ENCODE data around the gene MUC6.
A peak's percentile ranks its signal among the peaks of the same experiment; 100 is the strongest.

Gene MUC6

DNA sequence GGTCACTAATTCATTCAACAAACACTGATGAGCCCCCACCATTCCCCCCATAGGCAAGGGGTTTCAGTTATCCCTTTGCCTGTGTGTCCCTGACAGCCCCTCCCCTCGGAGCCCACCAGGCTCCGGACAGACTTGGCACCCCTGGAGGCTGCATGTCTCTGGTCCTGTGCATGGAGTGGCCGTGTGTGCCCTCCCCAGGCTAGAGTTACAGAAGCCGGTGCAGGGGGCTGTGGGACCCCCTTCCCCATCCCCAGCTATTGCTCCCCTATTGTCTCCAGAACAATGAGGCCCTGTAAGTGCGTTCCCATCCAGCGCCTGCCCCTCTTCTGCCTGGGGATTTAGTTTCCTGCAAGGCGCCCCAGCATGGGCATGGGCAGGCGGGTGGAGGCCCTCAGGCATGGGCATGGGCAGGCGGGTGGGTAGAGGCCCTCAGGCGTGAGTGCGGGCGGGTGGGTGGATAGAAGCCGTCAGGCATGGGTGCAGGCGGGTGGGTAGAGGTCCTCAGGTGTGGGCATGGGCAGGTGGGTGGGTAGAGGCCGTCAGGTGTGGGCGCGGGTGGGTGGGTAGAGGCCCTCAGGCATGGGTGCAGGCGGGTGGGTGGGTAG, 39.6 kb upstream of the MUC6 start:
- Mint-ChIP-seq H3K27me3 (no peaks in the 10 kb centered on the region), H3K4me1 (no peaks in the 10 kb centered on the region), H3K27ac (no peak overlapping the region), H3K36me3 (no peaks in the 10 kb centered on the region), H3K4me3 (no peak overlapping the region), H3K9me3 (no peaks in the 10 kb centered on the region)
- DNase-seq: no peak
- CTCF ChIA-PET: no interaction called here

DNA sequence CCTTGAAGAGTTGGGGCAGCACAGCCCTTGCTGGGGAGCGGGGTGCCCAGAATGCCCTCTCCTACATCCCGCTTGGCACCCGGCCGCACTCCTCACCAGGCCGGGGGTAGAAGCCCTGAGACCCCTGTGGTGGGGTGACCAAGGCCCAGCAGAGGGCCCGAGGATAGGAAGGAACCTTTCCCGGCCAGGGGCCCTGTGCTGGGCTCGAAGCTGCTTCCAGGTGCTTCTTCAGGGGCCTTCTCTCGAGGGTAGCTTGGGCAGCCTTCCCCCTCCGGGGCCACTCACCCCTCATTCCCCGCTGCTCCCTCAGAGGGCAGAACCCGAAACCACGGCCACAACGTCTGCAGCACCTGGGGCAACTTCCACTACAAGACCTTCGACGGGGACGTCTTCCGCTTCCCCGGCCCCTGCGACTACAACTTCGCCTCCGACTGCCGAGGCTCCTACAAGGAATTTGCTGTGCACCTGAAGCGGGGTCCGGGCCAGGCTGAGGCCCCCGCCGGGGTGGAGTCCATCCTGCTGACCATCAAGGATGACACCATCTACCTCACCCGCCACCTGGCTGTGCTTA, 38.9 kb upstream of the MUC6 start:
- Mint-ChIP-seq H3K27me3 (no peaks in the 10 kb centered on the region), H3K4me1 (no peaks in the 10 kb centered on the region), H3K4me3 (no peak overlapping the region), H3K9me3 (no peaks in the 10 kb centered on the region), H3K36me3 (no peaks in the 10 kb centered on the region), H3K27ac (no peak overlapping the region)
- CTCF ChIA-PET: no interaction called here
- DNase-seq: peak; percentile 14

DNA sequence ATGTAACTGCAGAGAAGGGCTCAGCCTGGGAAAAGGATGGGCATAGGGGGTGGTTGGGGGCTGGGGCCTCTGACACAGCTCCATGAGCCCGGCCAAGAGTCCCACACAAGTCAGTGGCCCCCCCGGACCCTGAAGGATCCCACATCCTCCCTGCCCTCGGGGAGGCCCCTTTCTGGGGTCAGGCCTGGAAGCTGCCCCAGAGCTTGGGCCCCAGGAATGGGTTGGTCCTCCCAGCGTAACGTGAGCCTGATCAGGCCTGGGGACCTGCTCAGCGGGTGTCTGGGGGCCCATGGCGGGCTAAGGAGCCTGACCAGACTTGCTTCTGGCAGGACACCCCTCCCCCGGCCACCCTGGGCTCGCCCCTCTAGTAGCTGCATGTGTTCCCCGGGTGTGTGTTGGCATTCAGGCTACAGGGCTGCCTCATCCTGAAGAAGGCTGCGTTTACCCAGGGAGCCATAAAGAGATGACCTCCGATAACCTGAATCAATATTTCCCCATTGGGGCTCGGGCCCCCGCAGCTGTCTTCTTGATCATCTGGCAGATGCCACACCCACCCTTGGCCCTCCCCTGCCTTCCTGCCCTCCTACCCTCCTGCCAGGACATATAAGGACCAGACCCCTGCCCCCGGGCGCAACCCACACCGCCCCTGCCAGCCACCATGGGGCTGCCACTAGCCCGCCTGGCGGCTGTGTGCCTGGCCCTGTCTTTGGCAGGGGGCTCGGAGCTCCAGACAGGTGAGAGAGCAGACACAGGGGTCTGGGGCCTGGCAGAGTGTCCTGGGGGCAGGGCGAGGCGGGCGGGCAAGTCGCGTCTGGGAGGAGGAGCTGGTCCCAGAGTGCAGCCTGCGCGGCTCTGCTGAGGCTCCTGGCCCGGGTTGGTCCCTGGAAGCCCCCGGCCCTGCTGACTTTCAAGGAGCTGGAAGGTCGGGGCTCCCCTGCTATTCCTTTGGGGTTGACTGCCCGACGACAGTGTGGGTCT, 38.0 kb upstream of the MUC6 start, which contains the start of gene MUC2:
TSS of gene MUC2 (plus strand) at position 631 of the 978 bp plus-strand sequence.
- H3K27ac Mint-ChIP-seq: no peak within 1 kb of the TSS
- H3K4me1 Mint-ChIP-seq: no peaks in the 10 kb centered on the region
- H3K9me3 Mint-ChIP-seq: no peaks in the 10 kb centered on the region
- no peaks in the 10 kb centered on the region for H3K27me3 Mint-ChIP-seq
- no peak within 1 kb of the TSS for H3K4me3 Mint-ChIP-seq
- peak; percentile 9 for DNase-seq
- CTCF ChIA-PET: no interaction called here
- H3K36me3 Mint-ChIP-seq: no peaks in the 10 kb centered on the region

DNA sequence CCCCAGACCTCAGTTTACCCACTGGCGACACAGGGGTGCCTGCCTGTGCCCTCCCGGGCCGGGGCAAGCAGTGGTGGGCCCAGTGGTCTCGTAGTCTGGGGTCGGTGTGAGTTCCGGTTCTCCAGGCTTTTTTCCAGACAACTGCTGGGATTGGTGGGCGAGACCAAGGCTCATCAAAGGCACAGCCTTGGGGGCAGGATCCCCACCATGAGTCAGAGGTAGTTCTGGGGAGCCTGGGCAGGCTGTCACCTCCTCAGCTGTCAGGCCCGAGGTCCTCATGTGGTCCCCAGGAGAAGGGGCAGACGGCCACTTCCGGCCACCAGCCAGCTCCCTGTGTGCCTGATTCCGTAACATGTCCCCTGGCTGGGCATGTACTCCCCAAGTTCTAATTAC, 37.3 kb upstream of the MUC6 start:
- H3K4me1 Mint-ChIP-seq: no peaks in the 10 kb centered on the region
- no peak overlapping the region for H3K4me3 Mint-ChIP-seq
- H3K36me3 Mint-ChIP-seq: no peaks in the 10 kb centered on the region
- CTCF ChIA-PET: no interaction called here
- DNase-seq: no peak
- H3K9me3 Mint-ChIP-seq: no peaks in the 10 kb centered on the region
- H3K27me3 Mint-ChIP-seq: no peaks in the 10 kb centered on the region
- no peak overlapping the region for H3K27ac Mint-ChIP-seq

DNA sequence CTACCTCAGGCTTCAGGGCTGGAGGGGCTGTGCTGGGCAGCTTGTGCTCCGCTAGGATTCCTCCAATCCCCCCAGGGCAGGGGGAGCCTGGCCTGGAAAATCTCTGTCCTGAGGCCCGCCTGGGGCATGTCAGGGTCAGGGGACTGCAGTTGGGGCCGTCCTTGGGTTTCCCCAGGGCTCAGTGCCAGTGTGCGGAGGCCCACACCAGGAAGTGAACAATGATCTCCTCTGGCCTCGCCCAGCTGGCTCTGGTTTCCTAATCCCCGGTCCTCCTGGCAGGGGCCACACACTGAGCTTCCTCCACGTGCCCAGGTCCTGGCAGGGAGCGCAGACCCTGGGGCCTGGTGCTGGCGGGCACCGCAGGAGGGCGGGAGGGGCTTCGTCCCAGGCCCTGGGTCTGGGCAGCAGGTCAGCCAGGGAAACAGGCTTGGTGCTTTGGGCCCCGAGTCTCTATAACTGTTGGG, 36.8 kb upstream of the MUC6 start:
- Mint-ChIP-seq H3K4me3 (no peak overlapping the region), H3K36me3 (no peaks in the 10 kb centered on the region), H3K27ac (no peak overlapping the region), H3K4me1 (no peaks in the 10 kb centered on the region), H3K9me3 (no peaks in the 10 kb centered on the region), H3K27me3 (no peaks in the 10 kb centered on the region)
- peak; percentile 11 for DNase-seq
- CTCF ChIA-PET: no interaction called here

DNA sequence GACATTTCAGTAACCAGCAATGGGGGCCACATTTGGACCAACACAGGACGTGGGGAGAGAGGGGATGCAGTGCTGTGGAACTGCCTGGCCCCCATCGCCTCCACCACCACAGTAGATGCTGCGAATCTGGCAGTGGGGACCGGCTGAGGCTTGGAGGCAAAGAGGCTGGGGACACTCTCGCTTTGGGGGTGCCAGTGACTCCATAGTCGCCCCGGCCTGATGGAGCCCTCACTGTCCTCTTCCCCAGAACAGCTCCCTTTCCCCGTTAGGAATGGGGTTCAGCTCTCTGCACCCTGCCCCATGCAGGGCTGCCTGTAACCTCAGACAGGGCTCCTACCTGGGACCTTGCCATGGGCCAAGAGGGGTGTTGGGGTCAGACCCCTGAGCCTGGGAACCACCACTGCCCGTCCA, 36.3 kb upstream of the MUC6 start:
- Mint-ChIP-seq H3K4me3 (no peak overlapping the region), H3K9me3 (no peaks in the 10 kb centered on the region), H3K27ac (no peak overlapping the region), H3K27me3 (no peaks in the 10 kb centered on the region), H3K36me3 (no peaks in the 10 kb centered on the region), H3K4me1 (no peaks in the 10 kb centered on the region)
- CTCF ChIA-PET: no interaction called here
- no peak for DNase-seq

DNA sequence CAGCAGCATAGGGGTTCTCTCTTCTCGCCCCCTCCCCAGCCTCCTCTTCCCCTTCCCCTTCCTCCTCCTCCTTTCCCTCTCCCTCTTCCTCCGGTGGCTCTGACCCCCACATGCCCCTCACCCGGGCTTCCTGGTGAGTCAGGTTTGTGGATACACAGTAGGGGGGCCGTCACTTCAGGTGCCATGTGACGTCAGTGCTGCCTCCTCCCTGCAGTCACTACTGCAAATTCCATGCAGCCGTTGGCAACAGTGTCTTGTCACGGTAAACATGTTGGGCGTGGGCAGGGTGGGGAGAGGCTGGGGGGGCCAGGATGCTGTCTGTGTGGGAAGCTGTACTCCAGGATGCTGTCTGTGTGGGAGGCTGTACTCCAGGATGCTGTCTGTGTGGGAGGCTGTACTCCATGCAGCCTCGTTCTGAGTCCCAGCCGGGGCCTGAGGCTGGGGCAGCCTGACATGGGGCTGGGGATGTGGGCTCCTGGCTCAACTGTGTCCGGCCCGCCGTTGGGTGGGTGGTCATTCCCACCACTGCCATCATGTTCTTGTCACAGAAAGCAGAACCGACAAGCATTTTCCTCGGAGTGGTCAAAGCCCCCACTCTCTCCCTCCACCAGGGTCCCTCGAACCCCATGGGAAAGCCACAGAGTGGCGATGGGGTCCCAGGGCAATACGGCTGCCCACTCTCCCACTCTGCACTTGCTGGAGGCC, 35.8 kb upstream of the MUC6 start:
- Mint-ChIP-seq H3K27ac (no peak overlapping the region), H3K36me3 (no peaks in the 10 kb centered on the region), H3K4me3 (no peak overlapping the region), H3K4me1 (no peaks in the 10 kb centered on the region), H3K9me3 (no peaks in the 10 kb centered on the region), H3K27me3 (no peaks in the 10 kb centered on the region)
- CTCF ChIA-PET: no interaction called here
- no peak for DNase-seq

DNA sequence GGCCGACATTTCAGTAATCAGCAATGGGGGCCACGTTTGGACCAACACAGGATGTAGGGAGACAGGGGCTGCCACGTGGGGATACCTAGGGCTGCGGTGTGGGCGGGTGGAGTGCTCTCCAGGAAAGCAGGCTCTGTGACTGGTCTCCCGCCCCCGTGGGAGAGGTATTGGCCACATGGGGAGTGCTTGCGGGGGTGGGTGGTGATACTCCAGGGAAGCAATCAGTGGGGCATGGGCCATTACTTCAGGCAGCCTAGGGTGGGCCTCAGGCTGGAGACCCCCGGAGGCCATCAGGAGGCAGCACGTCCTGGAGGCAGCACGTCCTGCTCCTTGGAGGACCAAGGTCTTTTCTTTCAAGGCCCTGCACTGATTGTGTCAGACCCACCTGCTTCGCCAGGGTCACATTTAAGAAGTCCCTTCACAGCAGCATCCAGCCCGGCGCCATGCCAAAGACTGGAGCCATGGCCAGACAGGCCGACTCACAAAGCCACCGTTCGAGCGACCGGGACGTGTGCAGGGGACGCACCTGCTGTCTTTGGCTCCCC, 35.1 kb upstream of the MUC6 start:
- H3K9me3 Mint-ChIP-seq: no peaks in the 10 kb centered on the region
- no peaks in the 10 kb centered on the region for H3K36me3 Mint-ChIP-seq
- H3K4me1 Mint-ChIP-seq: no peaks in the 10 kb centered on the region
- no peak overlapping the region for H3K4me3 Mint-ChIP-seq
- no peak for DNase-seq
- no peaks in the 10 kb centered on the region for H3K27me3 Mint-ChIP-seq
- no peak overlapping the region for H3K27ac Mint-ChIP-seq
- CTCF ChIA-PET: no interaction called here

DNA sequence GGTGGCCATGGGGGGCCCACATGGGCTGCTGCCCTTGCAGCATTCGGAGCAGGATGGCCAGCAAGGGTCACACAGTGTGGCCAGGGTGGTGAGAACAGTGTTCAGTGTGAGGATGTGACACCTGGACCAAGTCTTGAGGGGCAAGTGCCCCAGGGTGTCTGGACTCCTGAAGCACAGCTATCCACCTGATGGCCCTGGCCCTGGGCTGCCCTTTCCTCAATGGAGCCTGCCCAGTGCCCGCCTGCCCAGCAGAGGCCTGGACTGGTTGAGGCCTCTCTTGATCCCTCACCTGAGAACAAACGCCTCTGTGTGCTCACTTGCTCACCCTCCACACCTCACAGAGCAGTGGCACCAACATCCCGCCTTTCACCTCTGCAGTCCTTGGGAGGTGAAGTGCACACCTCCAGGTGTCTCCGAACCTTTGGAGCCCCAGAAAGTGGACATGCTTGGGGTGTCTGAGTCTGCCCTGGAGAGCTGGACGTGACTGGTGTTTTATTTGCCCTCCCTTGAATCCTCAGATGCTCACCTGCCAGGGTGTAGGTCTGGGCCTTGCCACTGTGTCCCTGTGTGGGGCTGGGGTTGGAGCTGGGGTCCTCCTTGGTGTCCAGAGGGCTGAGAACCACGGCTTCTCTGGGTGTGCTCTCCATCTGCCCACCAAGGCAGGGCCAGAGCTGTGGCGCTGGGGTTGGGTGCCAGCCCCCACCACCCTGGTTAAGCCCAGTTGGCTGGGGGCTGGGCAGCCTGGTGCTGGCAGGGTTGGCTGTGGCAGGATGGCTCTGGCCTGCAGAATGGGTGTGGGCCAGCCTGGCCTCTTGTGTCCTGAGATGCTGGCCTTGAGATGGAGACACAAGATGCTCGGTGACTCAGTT, 34.3 kb upstream of the MUC6 start:
- Mint-ChIP-seq H3K4me3 (no peak overlapping the region), H3K36me3 (no peaks in the 10 kb centered on the region), H3K9me3 (no peaks in the 10 kb centered on the region), H3K27ac (no peak overlapping the region), H3K27me3 (peaks cover under 1% of the 10 kb centered on the region), H3K4me1 (no peaks in the 10 kb centered on the region)
- no peak for DNase-seq
- CTCF ChIA-PET: no interaction called here

DNA sequence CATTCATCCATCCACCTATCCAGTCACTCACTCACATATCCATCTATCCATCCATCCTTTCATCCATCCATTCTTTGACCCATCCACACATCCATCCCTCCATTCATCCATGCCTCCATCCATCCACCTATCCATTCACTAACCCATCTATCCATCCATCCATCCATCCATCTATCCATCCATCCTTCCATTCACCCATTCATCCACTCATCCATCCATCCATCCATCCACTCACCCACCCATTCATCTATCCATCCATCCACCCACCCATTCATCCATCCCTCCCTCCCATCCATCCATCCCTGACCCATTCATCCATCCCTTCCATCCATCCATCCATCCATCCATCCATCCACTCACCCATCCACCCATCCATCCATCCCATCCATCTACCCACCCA, 33.2 kb upstream of the MUC6 start:
- no peaks in the 10 kb centered on the region for H3K36me3 Mint-ChIP-seq
- no peaks in the 10 kb centered on the region for H3K4me1 Mint-ChIP-seq
- no peaks in the 10 kb centered on the region for H3K9me3 Mint-ChIP-seq
- H3K27me3 Mint-ChIP-seq: peaks cover 4% of the 10 kb centered on the region
- CTCF ChIA-PET: no interaction called here
- DNase-seq: no peak
- no peak overlapping the region for H3K27ac Mint-ChIP-seq
- H3K4me3 Mint-ChIP-seq: no peak overlapping the region

DNA sequence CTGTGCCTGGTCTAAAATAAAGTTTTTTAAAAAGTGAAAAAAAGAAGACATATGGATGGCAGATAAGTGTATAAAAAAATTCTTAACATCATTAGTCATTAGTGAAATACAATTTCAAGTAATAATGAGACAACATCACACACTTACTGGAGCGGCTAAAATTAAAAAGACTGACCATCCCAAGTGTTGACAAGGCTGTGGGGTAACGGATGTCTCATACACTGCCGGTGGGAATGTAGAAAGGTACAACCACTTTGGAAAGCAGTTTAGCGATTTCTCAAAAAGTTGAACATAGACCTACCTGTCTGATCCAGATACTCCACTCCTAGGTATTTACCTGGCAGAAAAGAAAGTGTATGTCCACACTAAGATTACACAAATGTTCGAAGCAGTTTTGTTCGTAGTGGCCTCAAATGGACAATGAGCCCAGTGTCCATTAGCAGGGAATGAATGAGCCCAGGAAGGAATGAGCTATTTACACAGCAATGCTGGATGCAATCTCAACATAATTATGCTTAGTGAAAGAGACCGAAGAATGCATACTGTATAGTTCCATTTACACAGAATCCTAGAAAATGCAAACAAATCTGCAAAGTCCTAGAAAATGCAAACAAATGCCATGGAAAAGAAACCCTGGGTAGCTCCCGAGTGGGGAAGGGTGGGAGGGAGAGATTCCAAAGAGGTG, 31.4 kb upstream of the MUC6 start:
- DNase-seq: no peak
- Mint-ChIP-seq H3K9me3 (no peaks in the 10 kb centered on the region), H3K4me3 (no peak overlapping the region), H3K4me1 (no peaks in the 10 kb centered on the region), H3K27me3 (peaks cover 4% of the 10 kb centered on the region), H3K27ac (no peak overlapping the region), H3K36me3 (no peaks in the 10 kb centered on the region)
- CTCF ChIA-PET: no interaction called here

DNA sequence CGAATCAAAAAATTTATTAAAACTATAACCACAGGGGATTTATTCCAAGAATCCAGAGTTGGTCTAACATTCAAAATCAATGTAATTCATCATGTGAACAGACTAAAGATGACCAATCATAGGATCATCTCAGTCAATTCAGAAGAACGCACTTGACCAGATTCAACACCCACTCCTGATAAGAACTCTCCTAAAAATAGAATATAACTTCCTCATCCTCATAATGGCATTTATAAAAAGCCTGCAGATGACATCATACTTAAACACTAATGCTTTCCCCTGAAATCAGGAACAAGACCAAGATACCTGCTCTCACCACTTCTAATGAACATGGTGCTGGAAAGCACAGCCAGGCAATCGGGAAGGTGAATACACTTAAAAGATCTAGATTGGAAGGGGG, 27.6 kb upstream of the MUC6 start:
- H3K4me1 Mint-ChIP-seq: no peaks in the 10 kb centered on the region
- no peaks in the 10 kb centered on the region for H3K36me3 Mint-ChIP-seq
- no peak for DNase-seq
- peaks cover 12% of the 10 kb centered on the region for H3K27me3 Mint-ChIP-seq
- no peak overlapping the region for H3K4me3 Mint-ChIP-seq
- CTCF ChIA-PET: no interaction called here
- H3K9me3 Mint-ChIP-seq: peaks cover 4% of the 10 kb centered on the region
- H3K27ac Mint-ChIP-seq: no peak overlapping the region

Measured in activated naive CD4-positive, alpha-beta T cell treated with anti-CD3 and anti-CD28 coated beads, Interleukin-2, amount 10 ng/mL, durations not matched to agents 7 days and 5 days (primary cell).